ENCODE results near the gene ATP5ME.
"Not testable (repeated sequence)": the region's sequence is repeated elsewhere in the genome, so short reads cannot be mapped to it uniquely, and the experiment has no call there.

Gene ATP5ME

DNA sequence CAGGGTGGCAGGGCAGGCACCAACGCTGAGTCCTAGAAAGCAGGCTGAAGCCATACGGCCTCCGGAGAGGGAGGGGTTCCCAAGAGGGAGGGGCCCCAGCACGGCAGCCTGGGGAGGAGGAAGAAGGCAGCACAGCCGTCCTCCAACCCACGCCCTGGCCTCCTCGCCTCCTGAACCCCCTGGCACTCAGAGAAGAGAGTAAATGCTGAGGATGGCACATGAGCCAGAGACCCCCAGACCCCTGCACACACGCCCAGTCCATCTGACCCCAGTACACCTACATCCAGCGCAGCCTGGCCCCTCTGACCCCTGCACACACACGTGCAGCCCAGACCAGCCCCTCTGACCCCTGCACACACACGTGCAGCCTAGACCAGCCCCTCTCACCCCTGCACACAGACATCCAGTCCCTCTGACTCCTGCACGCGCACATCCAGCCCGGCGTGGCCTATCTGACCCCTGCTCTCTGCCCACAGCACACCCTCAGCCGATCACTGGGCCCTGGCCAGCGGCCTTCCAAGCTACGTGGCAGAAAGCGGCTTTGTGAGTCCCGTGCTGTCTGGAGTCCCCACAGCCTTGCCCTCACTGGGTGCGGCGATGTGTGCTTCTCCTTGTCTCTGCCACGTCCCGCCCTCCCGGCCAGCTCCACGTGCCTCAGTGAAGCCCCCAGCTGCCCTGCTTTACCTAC, 18.5 kb downstream of the ATP5ME start:
- no peak for DNase-seq (ENCODE audit: low read depth)

GRCh38 chr4:654871-655463, 19.1 kb downstream of the ATP5ME start:
- DNase-seq (ENCODE audit: low read depth) = no peak

GRCh38 chr4:654503-654845, 19.6 kb downstream of the ATP5ME start:
- DNase-seq (ENCODE audit: low read depth) = no peak

GRCh38 chr4:653831-654502, 20.1 kb downstream of the ATP5ME start:
- DNase-seq (ENCODE audit: low read depth) = no peak

- DNase-seq (ENCODE audit: low read depth) = no peak
Measured at GRCh38 chr4:653080-653821, 20.8 kb downstream of the ATP5ME start.

- no peak for DNase-seq (ENCODE audit: low read depth)
Measured at GRCh38 chr4:651884-652642, 22.0 kb downstream of the ATP5ME start.

- DNase-seq (ENCODE audit: low read depth) = no peak
Measured at GRCh38 chr4:650951-651883, 22.9 kb downstream of the ATP5ME start.

GRCh38 chr4:650461-650860, 23.6 kb downstream of the ATP5ME start:
- DNase-seq (ENCODE audit: low read depth) = no peak

- DNase-seq (ENCODE audit: low read depth) = no peak
Measured at GRCh38 chr4:649751-650310, 24.2 kb downstream of the ATP5ME start.

GRCh38 chr4:649293-649625, 24.8 kb downstream of the ATP5ME start:
- no peak for DNase-seq (ENCODE audit: low read depth)

DNA sequence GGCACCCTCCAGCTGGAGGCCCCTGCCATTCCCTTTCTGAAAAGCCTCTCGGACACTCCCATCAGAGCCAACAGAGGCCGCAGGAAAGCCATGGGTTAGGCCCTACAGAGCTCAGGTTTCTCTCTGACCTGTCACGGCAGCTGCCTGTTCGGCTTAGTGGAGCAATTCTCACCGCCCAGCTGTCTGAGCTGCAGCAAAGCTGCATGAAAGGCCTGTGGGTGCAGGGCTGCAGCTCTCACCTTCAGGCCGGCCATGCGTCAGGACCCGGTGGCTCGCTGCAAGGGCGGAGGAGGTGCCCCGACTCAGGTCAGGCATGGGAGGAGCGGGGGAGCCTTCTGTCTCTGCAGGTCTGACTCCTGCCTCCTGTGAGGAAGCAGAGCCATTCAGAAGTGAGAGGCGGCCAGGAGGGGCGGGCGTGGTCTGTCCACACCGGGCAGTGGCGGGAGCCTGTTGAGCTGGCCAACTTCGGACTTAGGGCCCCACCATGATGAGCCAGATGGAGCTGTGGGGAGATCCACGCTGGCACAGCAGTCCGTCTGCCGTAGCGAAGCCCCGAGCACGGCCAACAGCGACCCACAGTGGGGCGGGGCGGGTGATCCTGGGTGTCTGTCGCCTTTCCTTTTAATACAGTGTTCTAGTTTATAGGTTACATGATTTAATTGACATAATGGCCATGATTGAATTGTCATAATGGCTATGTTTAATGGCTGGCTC, 25.3 kb downstream of the ATP5ME start:
- no peak for DNase-seq (ENCODE audit: low read depth)

DNA sequence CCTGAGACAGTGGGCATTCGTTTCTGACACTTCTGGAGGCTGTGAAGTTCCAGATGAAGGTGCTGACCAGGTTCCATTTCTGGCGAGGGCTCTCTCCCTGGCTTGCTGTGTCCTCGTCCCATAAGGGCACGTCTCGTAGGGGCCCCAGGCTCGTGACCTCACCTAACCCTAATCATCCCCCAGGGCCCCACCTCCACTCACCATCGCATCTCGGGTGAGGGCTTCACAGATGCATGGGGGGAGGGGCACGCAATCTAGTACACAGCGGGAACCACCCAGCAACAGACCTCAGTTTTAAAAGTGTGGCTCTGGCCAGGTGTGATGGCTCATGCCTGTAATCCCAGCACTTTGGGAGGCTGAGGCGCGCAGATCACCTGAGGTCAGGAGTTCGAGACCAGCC, 26.6 kb downstream of the ATP5ME start:
- no peak for DNase-seq (ENCODE audit: low read depth)

DNA sequence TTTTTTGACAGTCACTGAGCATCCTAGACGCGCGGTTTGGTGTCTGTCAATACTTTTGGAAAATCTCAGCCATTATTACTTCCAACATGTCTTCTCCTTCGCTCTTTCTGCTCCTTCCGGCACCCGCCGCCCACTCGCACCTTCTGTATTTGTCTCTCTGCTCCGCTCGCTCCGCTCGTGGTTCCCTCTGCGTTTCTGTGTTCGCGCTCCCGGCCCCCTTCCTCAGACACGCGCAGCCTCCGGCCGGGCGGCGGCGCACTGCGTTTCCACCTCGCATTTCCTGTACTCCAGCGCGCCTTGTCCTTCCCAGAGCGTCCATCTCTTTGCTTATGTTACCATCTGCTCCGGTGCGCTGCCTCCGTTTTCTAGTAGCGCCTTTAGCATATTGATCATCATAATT, 27.6 kb downstream of the ATP5ME start:
- DNase-seq (ENCODE audit: low read depth) = no peak

- not testable (repeated sequence) for DNase-seq (ENCODE audit: low read depth)
Measured at GRCh38 chr4:642366-642765, 31.7 kb downstream of the ATP5ME start.

DNA sequence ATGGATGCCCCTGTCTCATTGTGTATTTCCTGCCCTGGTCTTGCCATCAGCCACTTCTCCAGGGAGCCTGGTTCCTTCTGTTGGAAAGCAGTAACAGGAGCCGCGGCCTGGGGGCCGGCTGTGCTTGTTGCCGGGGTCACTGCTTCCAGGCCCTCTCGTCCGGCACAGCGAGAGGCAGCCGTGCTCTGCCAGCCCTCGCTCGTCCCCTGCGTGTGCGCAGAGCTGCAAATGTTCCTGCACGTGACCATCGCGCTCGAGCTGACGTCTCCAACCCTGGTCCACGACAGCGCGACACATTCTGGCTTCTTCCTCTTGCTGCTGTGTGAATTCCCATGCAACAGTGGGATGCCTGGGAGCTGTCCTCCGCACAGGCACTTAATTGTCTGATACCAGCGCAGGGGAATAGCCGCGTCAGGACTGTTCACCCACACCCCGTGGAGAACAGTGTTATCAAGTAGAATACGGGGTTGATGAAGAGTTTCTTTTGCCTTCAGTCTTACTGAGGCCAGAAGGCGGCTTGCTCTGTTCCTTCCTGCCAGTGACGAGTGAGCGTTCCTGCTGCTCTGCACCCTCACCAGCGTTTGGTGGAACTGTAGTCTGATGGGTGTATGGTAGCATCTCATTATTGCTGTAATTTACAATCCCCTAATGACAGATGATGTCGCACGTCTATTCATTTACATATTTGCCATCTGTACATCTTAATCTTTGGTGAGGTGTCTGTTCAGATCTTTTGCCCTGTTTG, 36.4 kb downstream of the ATP5ME start:
- DNase-seq (ENCODE audit: low read depth) = no peak

GRCh38 chr4:636628-637159, 37.4 kb downstream of the ATP5ME start:
- DNase-seq (ENCODE audit: low read depth) = no peak

GRCh38 chr4:635851-636627, 38.0 kb downstream of the ATP5ME start:
- no peak for DNase-seq (ENCODE audit: low read depth)

DNA sequence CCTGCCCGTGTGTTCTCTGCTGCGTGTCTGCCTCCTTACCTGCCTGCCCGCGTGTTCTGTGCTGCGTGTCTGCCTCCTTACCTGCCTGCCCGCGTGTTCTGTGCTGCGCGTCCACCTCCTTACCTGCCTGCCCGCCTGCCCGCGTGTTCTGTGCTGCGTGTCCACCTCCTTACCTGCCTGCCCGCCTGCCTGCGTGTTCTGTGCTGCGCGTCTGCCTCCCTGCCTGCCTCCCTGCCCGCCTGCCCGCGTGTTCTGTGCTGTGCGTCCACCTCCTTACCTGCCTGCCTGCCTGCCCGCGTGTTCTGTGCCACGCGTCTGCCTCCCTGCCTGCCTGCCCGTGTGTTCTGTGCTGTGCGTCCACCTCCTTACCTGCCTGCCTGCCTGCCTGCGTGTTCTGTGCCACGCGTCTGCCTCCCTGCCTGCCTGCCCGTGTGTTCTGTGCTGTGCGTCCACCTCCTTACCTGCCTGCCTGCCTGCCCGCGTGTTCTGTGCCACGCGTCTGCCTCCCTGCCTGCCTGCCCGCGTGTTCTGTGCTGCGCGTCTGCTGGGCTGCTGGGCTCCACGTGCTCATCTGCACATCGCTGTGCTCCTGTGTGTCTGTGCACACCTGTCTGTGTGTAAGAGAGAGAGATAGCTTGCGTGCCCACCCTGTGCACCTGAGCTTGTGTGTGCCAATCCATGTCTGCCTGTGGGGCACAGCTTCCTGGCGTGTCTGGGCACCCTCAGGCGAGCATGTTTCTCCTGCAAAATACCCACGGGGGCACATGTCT, 38.8 kb downstream of the ATP5ME start:
- not testable (repeated sequence) for DNase-seq (ENCODE audit: low read depth)
